Suprapubic skin (tissue), 4 donors: ENCODE data around the gene POLA2.

Experiments
- CTCF ChIP-seq, 2 donors: fragments of 200-600 bp in 1 of 2; fragments of 450-650 bp in 1 of 2; sonication (generic) in 1 of 2; IDR thresholded peaks; one replicate each; pipeline ENCODE4 v1.5.1; 2016 to 2019; ENCODE audit warnings: antibody characterized with exemption in 2 of 2, mild to moderate bottlenecking in 1 of 2, moderate library complexity in 1 of 2
- POLR2A ChIP-seq, 2 donors: fragments of 450-650 bp; IDR thresholded peaks; one replicate each; pipeline ENCODE4 v1.6.1; 2017; ENCODE audit warnings: antibody characterized with exemption in 2 of 2, mild to moderate bottlenecking in 2 of 2, moderate library complexity in 2 of 2
- POLR2AphosphoS5 ChIP-seq, 3 donors: sonication (generic); formaldehyde crosslinking; IDR thresholded peaks; one replicate each; pipeline ENCODE4 v1.6.1; 2017; ENCODE audit warnings: antibody characterized with exemption in 3 of 3

GRCh38 chr11:65311170-65311678, 49.5 kb downstream of the POLA2 start:
- TF ChIP-seq CTCF (IDR thresholded peaks at IDR 0.05), result no peak
- no peak for TF ChIP-seq POLR2AphosphoS5 (IDR thresholded peaks at IDR 0.05)
- TF ChIP-seq POLR2A (IDR thresholded peaks at IDR 0.05), result no peak
